ENCODE results near the gene DSCAML1.
"Not testable (repeated sequence)": the region's sequence is repeated elsewhere in the genome, so short reads cannot be mapped to it uniquely, and the experiment has no call there.

Gene DSCAML1

GRCh38 chr11:117765068-117765467, 31.9 kb downstream of the DSCAML1 start:
- FAIRE-seq (no peak), DNase-seq (ENCODE audit: low spot score) (no peak)

- not testable (repeated sequence) for FAIRE-seq
Observed at GRCh38 chr11:117763465-117763864, 33.6 kb downstream of the DSCAML1 start.

GRCh38 chr11:117761993-117762392, 35.0 kb downstream of the DSCAML1 start:
- FAIRE-seq (no peak), DNase-seq (ENCODE audit: low spot score) (no peak)

More at GRCh38 chr11:117763465-117763864, 33.6 kb downstream of the DSCAML1 start:
- not testable (repeated sequence) for DNase-seq (ENCODE audit: low spot score)

GRCh38 chr11:117759305-117759704, 37.7 kb downstream of the DSCAML1 start:
- DNase-seq (ENCODE audit: low spot score) (no peak), FAIRE-seq (no peak)

- DNase-seq (ENCODE audit: low spot score), result no peak
- no peak for FAIRE-seq
Observed at GRCh38 chr11:117754030-117754429, 43.0 kb downstream of the DSCAML1 start.

GRCh38 chr11:117752721-117753237, 44.2 kb downstream of the DSCAML1 start:
- FAIRE-seq (no peak), DNase-seq (ENCODE audit: low spot score) (no peak)

- FAIRE-seq (no peak), DNase-seq (ENCODE audit: low spot score) (no peak)
Observed at GRCh38 chr11:117752071-117752470, 44.9 kb downstream of the DSCAML1 start.

- FAIRE-seq, result no peak
- no peak for DNase-seq (ENCODE audit: low spot score)
Observed at GRCh38 chr11:117750916-117751662, 45.9 kb downstream of the DSCAML1 start.

GRCh38 chr11:117750357-117750756, 46.7 kb downstream of the DSCAML1 start:
- DNase-seq (ENCODE audit: low spot score) (no peak), FAIRE-seq (no peak)

GRCh38 chr11:117749541-117749910, 47.5 kb downstream of the DSCAML1 start:
- FAIRE-seq, result no peak
- DNase-seq (ENCODE audit: low spot score), result no peak

- DNase-seq (ENCODE audit: low spot score) (no peak), FAIRE-seq (no peak)
Observed at GRCh38 chr11:117748771-117749540, 48.1 kb downstream of the DSCAML1 start.

- FAIRE-seq, result no peak
- no peak for DNase-seq (ENCODE audit: low spot score)
Observed at GRCh38 chr11:117747892-117748291, 49.1 kb downstream of the DSCAML1 start.

GRCh38 chr11:117745346-117745745, 51.7 kb downstream of the DSCAML1 start:
- DNase-seq (ENCODE audit: low spot score) (no peak), FAIRE-seq (no peak)

- FAIRE-seq, result no peak
- DNase-seq (ENCODE audit: low spot score), result no peak
Observed at GRCh38 chr11:117744471-117745150, 52.4 kb downstream of the DSCAML1 start.

- DNase-seq (ENCODE audit: low spot score) (peak; percentile 32), FAIRE-seq (no peak)
Observed at GRCh38 chr11:117743121-117743815, 53.7 kb downstream of the DSCAML1 start.

GRCh38 chr11:117738246-117738957, 58.6 kb downstream of the DSCAML1 start:
- no peak for DNase-seq (ENCODE audit: low spot score)
- FAIRE-seq, result no peak

GRCh38 chr11:117735350-117735977, 61.6 kb downstream of the DSCAML1 start:
- FAIRE-seq (no peak), DNase-seq (ENCODE audit: low spot score) (no peak)

- no peak for DNase-seq (ENCODE audit: low spot score)
- FAIRE-seq, result no peak
Observed at GRCh38 chr11:117734601-117735024, 62.4 kb downstream of the DSCAML1 start.

GRCh38 chr11:117733316-117733715, 63.7 kb downstream of the DSCAML1 start:
- FAIRE-seq, result no peak
- DNase-seq (ENCODE audit: low spot score), result no peak

- DNase-seq (ENCODE audit: low spot score), result no peak
- FAIRE-seq, result no peak
Observed at GRCh38 chr11:117731722-117732290, 65.2 kb downstream of the DSCAML1 start.

Data from RCC 7860 (cell line).